HCT116 (cell line): ENCODE measurements around the gene MPIG6B.

Experiments used
- MAX ChIP-seq: IDR thresholded peaks from 2 replicates; pipeline ENCODE4 v1.6.1; 2012
- POLR2A ChIP-seq: IDR thresholded peaks from 2 replicates; pipeline ENCODE4 v1.7.0; 2011; ENCODE audit warnings: borderline replicate concordance; ENCODE audit not compliant: insufficient read depth, insufficient read length; ENCODE audit errors: extremely low read depth
- TCF7L2 ChIP-seq: IDR thresholded peaks from 2 replicates; pipeline ENCODE4 v1.7.0; 2011; ENCODE audit warnings: borderline replicate concordance, inconsistent platforms; ENCODE audit not compliant: insufficient read depth, insufficient read length; ENCODE audit errors: extremely low read depth

- TF ChIP-seq MAX (no peak), TCF7L2 (no peak), POLR2A (no peak)
Observed at GRCh38 chr6:31689249-31690110, 33.7 kb upstream of the MPIG6B start.
